Measurements from ENCODE around the gene VPS13A. TPM values are rescaled to one million over a fixed set of nuclear protein-coding genes. Genes with fewer than 3 reads are reported as not detected.

The VPS13A gene
- polyA plus RNA-seq, 1 experiment: 41.8 TPM

DNA sequence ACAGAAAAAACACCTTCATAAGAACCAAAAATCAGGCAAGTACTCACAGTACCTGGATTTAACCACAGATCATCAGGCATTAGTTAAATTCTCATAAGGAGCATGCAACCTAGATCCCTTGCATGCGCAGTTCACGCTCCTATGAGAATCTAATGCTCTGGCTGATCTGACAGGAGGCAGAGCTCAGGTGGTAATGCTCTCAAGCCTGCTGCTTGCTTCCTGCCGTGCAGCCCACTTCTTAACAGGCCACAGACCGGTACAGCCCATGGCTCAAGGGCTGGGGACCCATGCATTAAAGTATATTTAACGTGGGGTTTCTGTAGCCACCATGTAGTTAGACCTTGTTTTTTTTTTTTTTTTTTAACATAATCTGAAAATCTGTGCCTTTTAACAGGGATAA lies 147.7 kb downstream of the VPS13A start:
- Histone ChIP-seq H3K27me3 (ENCODE audit: control insufficient read depth, insufficient read depth, low read length) (no peaks in the 10 kb centered on the region), H3K9me3 (ENCODE audit: control insufficient read depth, insufficient read depth, low read length) (no peaks in the 10 kb centered on the region), H3K27ac (ENCODE audit: low read depth, low read length) (no peak overlapping the region), H3K4me3 (ENCODE audit: low read depth, low read length) (no peak overlapping the region)
- no peak for DNase-seq (ENCODE audit: low read depth, low spot score)
- no peak for TF ChIP-seq CTCF (IDR thresholded peaks at IDR 0.05; ENCODE audit: low read depth, low read length)
- CTCF ChIA-PET: no interaction called here
- POLR2A ChIA-PET: no interaction called here

DNA sequence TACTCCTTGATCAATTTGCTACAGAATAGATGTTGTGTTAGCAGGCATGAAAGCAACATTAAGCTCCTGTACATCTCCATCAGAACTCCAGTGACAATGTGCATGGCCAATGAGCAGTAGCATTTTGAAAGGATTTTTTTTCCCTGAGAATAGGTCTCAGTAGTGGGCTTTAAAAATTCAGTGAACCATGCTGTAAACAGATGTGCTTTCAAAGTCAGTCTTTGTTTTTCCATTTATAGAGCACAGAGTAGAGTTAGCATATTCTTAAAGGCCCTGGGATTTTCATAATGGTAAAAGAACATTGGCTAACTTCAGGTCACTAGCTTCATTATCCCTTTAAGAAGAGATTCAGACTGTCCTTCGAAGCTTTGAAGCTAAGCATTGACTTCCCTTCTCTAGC lies 150.8 kb downstream of the VPS13A start:
- DNase-seq (ENCODE audit: low read depth, low spot score): no peak
- POLR2A ChIA-PET: no interaction called here
- TF ChIP-seq CTCF (IDR thresholded peaks at IDR 0.05; ENCODE audit: low read depth, low read length): no peak

DNA sequence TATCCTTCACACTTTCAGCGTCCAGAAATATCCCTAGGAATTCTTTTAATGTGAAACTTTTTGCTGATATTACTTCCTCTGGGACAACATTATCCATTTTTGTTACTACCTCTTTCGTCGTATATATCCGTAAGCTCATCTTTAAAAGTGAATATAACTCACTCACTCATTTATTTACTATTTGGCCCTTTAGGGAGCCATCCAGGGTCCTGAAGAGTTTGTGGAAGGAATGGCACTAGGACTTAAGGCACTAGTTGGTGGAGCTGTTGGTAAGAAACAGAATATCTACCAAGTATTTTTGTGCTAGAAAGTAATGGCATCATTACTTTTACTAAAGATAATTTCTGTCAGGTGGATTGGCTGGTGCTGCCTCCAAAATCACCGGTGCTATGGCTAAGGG lies 192.7 kb downstream of the VPS13A start:
- DNase-seq (ENCODE audit: low read depth, low spot score): no peak
- TF ChIP-seq CTCF (IDR thresholded peaks at IDR 0.05; ENCODE audit: low read depth, low read length): no peak
- Histone ChIP-seq H3K27me3 (ENCODE audit: control insufficient read depth, insufficient read depth, low read length) (no peaks in the 10 kb centered on the region), H3K27ac (ENCODE audit: low read depth, low read length) (no peak overlapping the region), H3K4me3 (ENCODE audit: low read depth, low read length) (no peak overlapping the region), H3K9me3 (ENCODE audit: control insufficient read depth, insufficient read depth, low read length) (no peaks in the 10 kb centered on the region)
- CTCF ChIA-PET: no interaction called here
- POLR2A ChIA-PET: no interaction called here

More for the DNA sequence above, 150.8 kb downstream of the VPS13A start:
- Histone ChIP-seq H3K27me3 (ENCODE audit: control insufficient read depth, insufficient read depth, low read length) (no peaks in the 10 kb centered on the region), H3K9me3 (ENCODE audit: control insufficient read depth, insufficient read depth, low read length) (no peaks in the 10 kb centered on the region), H3K4me3 (ENCODE audit: low read depth, low read length) (no peak overlapping the region), H3K27ac (ENCODE audit: low read depth, low read length) (no peak overlapping the region)
- CTCF ChIA-PET: no interaction called here

- H3K4me3 ChIP-seq (ENCODE audit: low read depth, low read length): no peak overlapping the region
- no peak for TF ChIP-seq CTCF (IDR thresholded peaks at IDR 0.05; ENCODE audit: low read depth, low read length)
- ChIA-PET CTCF (interaction anchor here (2.7 kb wide), 1 partner anchor 83 kb away, joined by 8 read pairs; no protein-coding TSS in a partner anchor), POLR2A (no interaction called here)
- no peaks in the 10 kb centered on the region for H3K27me3 ChIP-seq (ENCODE audit: control insufficient read depth, insufficient read depth, low read length)
- no peak overlapping the region for H3K27ac ChIP-seq (ENCODE audit: low read depth, low read length)
- DNase-seq (ENCODE audit: low read depth, low spot score): no peak
- H3K9me3 ChIP-seq (ENCODE audit: control insufficient read depth, insufficient read depth, low read length): no peaks in the 10 kb centered on the region
Observed at GRCh38 chr9:77374266-77374665, 196.9 kb downstream of the VPS13A start.

DNA sequence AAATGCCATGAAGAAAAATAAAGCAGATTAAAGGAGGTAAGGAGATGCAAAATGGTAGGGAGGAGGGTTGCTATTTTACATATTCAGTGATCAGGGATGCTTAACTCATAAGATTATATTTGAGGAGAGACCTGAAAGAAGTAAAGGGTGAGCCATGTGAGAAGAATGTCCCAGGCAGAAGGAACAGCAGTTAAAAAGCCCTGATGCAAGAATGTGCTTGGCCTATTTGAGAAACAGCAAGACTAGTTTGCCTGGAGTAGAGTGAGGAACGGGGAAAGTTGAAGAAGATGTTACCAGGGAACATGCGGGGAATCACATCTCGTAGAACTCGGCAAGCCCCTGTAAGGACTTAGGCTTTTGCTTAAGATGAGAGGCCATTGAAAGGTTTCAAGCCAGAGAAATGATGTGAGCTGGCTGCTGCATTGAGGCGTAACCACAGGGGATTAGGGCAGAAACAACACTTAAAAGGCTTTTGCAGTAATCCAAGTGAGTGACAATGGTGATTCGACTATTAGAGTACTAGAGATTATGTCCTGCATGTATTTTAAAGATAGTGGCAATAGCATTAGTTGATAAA lies 198.7 kb downstream of the VPS13A start:
- Histone ChIP-seq H3K27ac (ENCODE audit: low read depth, low read length) (no peak overlapping the region), H3K9me3 (ENCODE audit: control insufficient read depth, insufficient read depth, low read length) (no peaks in the 10 kb centered on the region), H3K27me3 (ENCODE audit: control insufficient read depth, insufficient read depth, low read length) (no peaks in the 10 kb centered on the region), H3K4me3 (ENCODE audit: low read depth, low read length) (no peak overlapping the region)
- DNase-seq (ENCODE audit: low read depth, low spot score): no peak
- no peak for TF ChIP-seq CTCF (IDR thresholded peaks at IDR 0.05; ENCODE audit: low read depth, low read length)
- ChIA-PET CTCF (interaction anchor here (2.7 kb wide), 1 partner anchor 81 kb away, joined by 8 read pairs; no protein-coding TSS in a partner anchor), POLR2A (no interaction called here)
